Left forelimb (tissue), 1 donor: ENCODE results near the gene MEG3.
"Not testable (repeated sequence)": the region's sequence is repeated elsewhere in the genome, so short reads cannot be mapped to it uniquely, and the experiment has no call there.

ENCODE experiments used
- DNase-seq: peaks from one replicate; pipeline ENCODE4 v3.0.0-alpha.2; 2018; ENCODE audit warnings: low spot score

The MEG3 gene

DNA sequence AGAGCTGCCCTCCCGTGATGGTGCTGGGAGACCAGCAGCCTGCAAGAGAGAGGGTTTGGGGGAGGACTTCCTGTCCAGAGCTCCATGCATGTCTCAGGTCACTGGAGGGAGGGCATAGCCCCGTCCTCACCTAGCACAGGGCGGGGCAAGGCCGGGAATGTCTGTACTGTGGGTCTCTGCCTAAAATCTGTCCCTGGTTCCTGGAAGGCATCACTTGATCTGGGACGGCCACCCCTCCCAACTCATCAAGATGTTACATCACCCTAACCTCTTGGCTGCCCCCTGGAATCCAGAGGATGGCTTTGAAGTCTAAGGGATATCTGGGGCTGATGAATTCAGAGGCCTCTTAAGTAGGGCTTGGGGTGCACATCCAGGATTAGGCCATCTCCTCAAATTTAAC lies 37.0 kb upstream of the MEG3 start:
- no peak for DNase-seq

- no peak for DNase-seq
Observed at GRCh38 chr14:100789460-100790417, 36.2 kb upstream of the MEG3 start.

DNA sequence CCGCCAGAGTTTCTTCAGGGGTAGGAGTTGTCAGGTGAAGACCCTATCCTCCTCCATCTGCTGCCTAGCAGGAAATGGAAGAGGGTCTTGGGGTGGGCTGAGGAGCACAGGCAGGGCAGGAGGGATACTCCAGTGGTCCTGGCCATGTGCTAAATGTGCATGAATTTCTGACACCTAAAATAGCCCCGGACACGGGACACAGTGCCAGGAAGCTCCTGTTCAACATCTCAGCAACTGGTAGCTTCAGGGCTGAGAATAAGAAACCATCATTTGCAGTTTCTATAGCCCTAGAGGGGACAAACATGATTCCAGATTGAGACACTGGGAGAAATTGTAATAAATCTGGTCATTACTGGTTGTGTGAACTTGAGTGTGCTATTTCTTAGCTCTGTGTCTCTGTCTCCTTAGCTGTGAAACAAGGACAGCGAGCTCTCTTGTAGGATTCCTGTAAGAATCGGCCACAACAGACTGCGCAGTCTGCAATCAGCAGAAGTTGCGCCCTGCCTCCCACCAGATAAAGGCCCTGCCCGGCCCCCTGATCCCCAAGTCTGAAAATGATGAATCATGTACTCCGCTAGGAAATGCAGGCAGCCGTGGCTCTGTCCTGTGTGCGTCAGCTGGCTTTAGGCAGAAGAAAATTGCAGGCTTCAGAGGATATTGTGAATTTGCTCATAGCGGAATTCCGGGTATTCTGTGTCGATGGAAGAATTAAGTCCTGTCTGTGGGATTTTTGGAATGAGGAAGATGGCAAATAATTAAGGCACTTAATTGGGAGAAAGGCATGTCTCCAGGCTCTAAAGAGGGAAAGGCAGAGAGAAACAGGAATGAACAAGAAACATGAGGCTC lies 35.2 kb upstream of the MEG3 start:
- DNase-seq, result no peak

- no peak for DNase-seq
Observed at GRCh38 chr14:100791348-100791735, 34.6 kb upstream of the MEG3 start.

DNA sequence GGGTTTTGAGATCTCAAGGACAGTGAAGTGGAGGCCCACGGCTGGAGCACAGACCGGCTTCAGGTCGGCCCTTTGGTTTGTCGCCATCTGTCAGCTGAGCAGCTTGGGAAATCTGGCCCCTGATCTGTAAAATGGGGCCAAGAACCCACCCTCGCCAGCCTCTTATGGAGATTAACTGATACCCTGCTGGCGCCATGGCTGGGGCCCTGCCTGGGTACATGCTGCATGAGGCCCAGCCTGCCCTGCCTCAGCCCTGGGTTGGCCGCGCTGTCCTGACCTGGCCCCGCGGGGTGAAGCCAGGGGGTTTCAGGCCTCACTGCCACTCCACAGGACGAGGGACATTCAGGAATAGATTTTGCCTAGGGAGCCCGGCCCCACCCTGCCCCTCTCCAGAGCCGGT lies 33.9 kb upstream of the MEG3 start:
- no peak for DNase-seq

DNA sequence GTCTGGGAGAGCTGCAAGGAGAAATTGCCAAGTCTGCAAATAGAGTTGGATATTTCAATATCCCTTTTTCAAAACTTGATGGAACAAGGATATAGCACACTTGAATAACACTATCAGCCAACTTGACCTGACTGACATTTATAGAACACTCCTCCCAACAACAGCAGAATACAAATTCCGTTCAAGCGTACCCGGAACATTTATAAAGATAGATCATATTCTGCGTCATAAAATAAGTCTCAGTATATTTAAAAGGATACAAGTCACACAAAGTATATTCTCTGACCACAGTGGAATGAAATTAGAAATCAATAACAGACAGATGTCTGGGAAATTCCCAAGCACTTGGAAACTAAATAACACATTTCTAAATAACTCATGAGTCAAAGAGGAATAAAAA lies 29.0 kb upstream of the MEG3 start:
- no peak for DNase-seq

- DNase-seq, result no peak
Observed at GRCh38 chr14:100800041-100800440, 25.9 kb upstream of the MEG3 start.

- DNase-seq, result not testable (repeated sequence)
Observed at GRCh38 chr14:100801433-100801832, 24.5 kb upstream of the MEG3 start.

DNA sequence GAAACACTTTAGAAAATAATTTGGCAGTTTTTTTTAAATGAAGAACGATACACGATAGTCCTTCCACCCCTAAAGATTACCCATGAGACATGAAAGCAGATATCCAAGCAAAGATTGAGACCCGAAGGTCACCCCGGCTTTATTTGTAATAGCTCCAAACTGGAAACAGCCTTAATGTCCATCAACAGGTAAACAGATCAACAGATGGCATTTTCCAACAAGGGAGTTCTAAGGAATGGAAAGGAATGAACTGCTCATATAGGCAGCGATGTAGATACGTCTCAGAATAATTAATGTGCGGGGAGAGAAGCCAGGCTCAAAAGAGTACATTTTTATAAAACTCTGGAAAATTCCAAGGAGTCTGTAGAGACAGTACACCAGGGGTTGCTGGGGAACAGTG lies 23.7 kb upstream of the MEG3 start:
- DNase-seq, result no peak

GRCh38 chr14:100802766-100803165 lies 23.2 kb upstream of the MEG3 start:
- no peak for DNase-seq

GRCh38 chr14:100803226-100803625 lies 22.7 kb upstream of the MEG3 start:
- DNase-seq, result no peak

GRCh38 chr14:100803676-100804075 lies 22.2 kb upstream of the MEG3 start:
- no peak for DNase-seq

DNA sequence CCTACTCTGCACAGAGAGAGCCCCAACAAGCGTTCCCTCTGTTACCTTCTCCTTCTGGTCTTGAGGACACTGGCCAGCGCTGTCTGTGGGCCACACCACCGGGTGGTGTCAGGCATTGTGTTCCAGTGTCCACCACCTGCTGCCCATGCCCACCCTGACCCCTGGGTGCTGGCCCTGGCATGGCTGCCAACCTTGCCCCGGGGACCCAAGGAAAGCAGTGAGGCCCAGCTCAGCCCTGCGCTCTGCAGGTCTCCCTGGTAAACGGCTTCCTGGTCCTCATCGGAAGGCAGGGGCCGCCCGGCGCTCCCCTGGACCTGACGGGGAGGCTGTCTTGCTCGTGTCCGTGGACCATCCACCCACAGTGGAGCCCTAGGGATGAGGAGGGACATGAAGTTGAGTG lies 21.8 kb upstream of the MEG3 start:
- no peak for DNase-seq

DNA sequence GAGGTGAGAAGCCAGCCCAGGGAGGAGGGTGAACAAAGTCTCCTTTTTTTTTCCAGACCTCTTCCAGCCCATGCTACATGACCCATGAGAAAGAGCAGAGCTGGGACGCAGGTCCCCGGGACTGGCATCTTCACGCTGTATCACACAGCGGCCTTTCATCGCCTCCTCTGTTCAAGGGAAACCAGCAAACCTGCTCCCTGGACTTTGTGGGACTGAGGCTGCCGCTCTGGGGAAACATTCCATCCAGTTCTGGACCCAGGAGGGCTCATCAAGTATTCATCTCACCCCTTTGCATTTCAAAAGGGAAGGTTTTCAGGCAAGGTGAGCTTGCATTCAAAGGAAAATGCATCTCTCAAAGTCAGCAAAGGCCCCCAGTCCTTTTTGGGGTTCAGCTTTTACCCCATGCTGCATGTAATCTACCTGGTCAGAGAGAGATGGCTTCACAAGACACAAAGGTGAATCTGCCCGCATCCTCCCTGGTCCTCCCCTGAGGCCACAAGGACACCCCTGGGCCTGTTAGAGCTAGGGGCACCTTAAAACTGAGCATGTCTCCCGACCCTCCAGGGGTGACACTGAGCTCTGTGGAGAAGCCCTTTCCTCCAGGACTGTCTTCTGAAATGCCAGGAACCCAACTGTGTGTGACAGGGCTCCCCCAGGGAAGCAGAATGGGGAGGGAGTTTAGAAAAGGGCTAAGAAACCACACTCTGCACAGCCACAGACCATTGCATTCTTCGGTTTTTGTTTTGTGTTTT lies 21.2 kb upstream of the MEG3 start:
- no peak for DNase-seq

GRCh38 chr14:100806386-100806785 lies 19.5 kb upstream of the MEG3 start:
- no peak for DNase-seq

DNA sequence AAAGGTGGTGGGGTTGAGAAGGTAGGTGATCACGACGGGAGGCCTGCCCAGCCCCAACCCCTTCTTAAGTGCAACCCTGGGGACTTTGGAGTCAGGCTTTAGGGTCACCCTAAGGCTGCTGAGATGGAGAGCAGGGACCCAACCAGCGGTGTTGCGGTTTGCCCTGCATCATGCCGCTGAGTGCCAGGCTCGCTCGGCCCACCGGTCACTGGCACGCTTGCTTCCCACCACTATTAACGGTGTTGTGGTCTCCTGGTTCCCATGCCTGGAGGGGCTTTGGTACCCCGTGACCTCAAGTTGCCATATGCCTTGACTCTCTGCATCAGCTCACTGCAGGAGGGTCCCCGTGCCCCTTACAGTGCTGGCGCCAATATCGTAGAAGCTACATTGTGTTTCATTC lies 18.4 kb upstream of the MEG3 start:
- DNase-seq, result no peak

- DNase-seq, result no peak
Observed at GRCh38 chr14:100807979-100808734, 17.8 kb upstream of the MEG3 start.

DNA sequence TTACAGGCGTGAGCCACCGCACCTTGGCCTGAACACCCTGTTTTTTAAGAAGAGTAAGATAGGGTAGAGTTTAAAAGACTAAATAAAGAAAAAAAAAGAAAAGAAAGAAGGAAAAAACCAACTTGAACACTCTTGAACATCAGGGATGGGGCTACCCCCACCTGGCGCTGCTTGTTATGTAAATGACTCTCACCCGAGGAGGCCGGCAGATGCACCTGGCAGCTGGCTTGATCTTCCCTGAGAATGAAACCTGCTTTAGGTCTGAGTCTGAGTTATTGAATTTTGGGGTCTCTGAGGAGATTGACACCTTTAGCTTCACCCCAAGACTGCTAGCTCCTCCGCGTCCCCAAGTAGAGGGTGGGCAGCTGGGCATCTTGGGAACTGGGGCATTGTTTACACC lies 15.5 kb upstream of the MEG3 start:
- no peak for DNase-seq

GRCh38 chr14:100810861-100811461 lies 15.0 kb upstream of the MEG3 start:
- DNase-seq, result peak; percentile 68

GRCh38 chr14:100813291-100813690 lies 12.6 kb upstream of the MEG3 start:
- DNase-seq, result no peak
